SKM-1 treated with dmso at 0.1 percent for 144 hours (cell line): ENCODE measurements around the gene LTBP1.

ENCODE experiments used
- DNase-seq: peaks from one replicate; lab custom pipeline; 2025; ENCODE audit not compliant: unreplicated experiment; lab: John Stamatoyannopoulos, UW

LTBP1 gene

GRCh38 chr2:33008716-33009115 lies 62.0 kb downstream of the LTBP1 start:
- no peak for DNase-seq

- DNase-seq = no peak
These were observed 62.5 kb downstream of the LTBP1 start for GRCh38 chr2:33009249-33009648.

DNA sequence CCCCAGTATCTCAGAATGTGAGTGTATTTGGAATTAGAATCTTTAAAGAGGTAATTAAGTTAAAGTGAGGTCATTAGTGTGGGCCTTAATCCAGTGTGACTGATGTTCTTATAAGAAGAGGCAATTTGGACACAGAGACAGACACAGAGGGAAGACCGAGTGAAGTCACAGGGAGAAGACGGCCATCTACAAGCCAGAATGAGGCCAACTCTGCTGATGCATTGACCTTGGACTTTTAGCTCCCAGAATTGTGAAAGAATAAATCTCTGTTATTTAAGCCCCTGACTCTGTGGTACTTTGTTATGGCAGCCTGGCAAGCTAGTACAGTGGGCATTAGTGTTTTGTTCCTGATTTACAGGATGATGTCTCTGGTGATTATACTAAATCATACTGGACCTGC lies 64.6 kb downstream of the LTBP1 start:
- DNase-seq = no peak

GRCh38 chr2:33011941-33012340 lies 65.2 kb downstream of the LTBP1 start:
- DNase-seq = no peak

- DNase-seq = no peak
These were observed 66.9 kb downstream of the LTBP1 start for GRCh38 chr2:33013684-33014110.

DNA sequence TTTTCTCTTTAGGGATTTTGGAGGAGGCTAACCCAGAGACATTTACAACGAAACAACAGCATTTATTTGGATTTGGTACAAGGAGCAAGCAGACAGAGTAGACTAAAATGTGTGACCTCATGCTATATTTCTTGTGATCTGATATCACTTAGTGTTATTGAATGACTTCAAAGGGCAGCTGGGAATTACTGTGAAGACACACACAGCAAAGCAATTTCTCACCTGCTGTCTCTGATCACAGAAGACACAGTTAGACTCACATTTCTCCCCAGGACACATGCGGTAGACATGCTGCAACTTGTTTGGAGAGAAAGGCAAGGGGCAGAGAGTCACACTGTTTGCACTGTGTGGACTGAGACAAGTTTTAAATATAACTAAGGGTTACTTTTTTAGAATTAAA lies 67.5 kb downstream of the LTBP1 start:
- DNase-seq = no peak

GRCh38 chr2:33015421-33016142 lies 68.8 kb downstream of the LTBP1 start:
- DNase-seq = no peak

- DNase-seq = no peak
These were observed 71.5 kb downstream of the LTBP1 start for GRCh38 chr2:33018271-33018670.

DNA sequence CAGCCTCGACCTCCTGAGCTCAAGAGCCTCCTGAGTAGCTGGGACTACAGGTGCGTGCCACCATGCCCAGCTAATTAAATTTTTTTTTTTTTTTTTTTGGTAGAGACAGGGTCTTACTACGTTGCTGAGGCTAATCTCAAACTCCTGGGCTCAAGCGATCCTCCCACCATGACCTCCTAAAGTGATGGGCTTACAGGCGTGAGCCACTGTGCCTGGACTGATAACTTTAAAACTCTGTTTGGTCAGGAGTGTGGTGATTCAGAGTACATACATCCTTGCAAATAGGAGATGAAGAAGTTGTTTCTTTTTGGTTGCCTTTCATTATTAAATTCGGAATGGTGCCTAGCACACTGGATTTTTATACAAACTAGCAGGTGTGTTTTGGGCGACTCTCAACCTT lies 73.0 kb downstream of the LTBP1 start:
- DNase-seq = no peak

GRCh38 chr2:33020883-33021282 lies 74.1 kb downstream of the LTBP1 start:
- no peak for DNase-seq

- DNase-seq = no peak
These were observed 74.9 kb downstream of the LTBP1 start for GRCh38 chr2:33021542-33022227.

DNA sequence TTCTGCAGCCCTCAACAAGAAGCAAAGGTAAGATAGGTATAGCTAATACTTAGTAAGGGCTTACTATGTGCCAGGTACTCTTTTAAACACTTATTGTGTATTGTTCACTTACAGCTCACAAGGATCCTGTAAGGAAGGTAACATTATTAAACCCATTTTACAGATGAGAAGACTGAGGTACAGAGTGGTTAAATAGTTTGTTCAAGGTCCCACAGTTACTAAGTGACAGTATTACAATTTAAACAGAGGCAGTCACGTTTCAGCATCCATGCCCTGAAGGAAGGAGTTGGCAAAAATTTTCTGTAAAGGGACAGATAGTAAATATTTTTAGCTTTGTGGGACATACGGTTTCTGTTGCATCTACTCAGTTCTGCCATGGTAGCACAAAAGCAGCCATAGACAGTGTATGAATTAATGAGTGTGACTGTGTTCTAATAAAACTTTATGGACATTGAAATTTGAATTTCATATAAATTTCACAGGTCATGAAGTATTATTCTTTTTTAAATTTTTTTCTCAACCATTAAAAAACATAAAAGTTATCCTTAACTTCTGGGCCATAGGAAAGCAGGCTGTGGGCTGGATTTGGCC lies 75.7 kb downstream of the LTBP1 start:
- no peak for DNase-seq

- no peak for DNase-seq
These were observed 76.4 kb downstream of the LTBP1 start for GRCh38 chr2:33022989-33023727.

DNA sequence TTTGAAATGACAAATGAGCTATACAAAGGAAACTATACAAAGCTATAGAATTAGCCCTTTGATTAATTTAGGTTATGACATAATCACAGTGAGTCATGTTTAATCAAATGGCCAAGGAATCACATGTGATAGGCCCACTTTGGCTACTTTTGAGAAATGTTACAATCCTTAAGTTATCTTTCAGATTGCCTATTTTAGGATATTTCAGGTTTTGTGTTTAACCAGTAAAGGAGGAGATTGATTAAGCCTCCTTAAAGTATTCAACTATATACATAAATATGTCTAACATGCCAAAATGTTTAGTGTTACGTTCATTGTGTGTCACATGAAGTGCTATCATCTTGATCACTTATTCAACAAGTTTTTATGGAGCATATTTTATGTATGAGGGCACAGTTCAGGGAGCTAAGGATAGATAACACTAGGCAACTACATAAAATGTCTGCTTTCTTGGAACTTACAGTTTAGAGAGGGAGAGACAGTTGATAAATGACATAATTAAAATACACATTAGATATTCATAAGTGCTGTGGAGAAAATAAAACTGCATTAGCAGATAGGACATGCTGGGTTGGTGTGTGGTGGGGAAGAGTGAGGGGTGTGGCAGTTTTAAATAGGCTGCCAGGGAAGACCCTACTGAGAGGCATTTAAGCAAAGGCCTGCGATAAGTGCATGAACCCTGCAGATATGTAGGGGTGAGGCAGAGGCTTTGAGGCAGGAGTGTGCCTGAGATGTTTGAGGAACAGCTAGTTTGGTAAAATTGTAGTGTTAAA lies 77.2 kb downstream of the LTBP1 start:
- no peak for DNase-seq

DNA sequence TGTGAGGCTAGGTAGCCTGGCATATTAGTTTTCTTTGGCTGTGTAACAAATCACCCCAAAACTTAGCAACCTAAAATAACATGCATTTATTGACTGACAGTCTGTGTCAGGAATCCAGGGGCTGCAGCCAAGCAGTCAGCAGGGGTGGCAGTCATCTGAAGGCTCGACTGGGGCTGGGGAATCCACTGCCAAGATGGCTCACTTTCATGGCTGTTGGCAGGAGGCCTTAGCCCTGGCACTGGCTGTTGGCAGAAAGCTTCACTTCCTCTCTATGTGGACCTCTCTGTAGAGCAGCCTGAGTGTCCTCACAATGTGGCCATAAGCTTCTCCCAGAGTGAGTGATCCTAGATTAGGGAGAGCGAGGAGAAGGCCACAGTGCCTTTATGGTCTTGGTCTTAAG lies 78.0 kb downstream of the LTBP1 start:
- no peak for DNase-seq

- no peak for DNase-seq
These were observed 82.7 kb downstream of the LTBP1 start for GRCh38 chr2:33029459-33029858.

- no peak for DNase-seq
These were observed 83.2 kb downstream of the LTBP1 start for GRCh38 chr2:33029926-33030325.

GRCh38 chr2:33030326-33030725 lies 83.6 kb downstream of the LTBP1 start:
- DNase-seq = no peak

DNA sequence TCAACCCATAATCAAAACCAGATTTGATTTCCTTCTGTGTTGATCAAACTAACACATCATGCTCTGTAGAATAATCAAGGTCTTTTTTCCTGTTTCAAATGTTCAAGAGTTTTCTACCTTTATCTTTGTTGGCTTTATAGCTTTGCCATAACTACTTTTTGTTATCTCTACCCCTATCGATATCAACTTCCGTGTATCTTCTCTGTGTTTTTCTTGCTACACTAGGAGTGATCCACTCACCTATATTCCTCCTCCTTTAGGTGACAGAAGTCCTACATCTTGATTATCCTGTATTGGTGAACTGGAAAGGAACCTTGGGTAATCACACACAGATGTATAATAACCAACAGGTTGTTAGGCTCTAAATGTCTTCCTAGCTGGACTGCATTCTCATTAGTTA lies 85.5 kb downstream of the LTBP1 start:
- no peak for DNase-seq

DNA sequence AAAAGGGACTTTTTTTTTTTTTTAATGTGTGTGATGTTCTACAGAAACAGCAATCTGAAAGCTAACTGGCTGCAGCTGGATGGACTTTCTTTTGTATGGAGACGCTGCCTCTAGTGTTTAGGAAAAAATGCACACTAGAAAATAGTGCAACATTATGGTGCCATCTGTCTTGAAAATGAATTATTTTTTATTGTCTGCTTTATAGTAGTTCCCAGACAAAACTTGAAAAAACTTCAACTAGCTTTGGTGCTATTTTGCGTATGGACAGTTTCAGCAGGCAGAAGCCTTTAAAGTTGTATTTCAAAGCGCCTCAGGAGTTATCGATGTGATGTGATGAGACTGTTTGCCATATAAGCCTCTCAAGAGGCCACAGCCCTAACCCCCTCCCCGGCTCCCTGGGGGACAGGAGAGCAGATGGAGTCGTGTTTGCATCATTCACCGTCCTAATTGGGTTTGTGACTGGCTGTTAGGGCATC lies 86.9 kb downstream of the LTBP1 start:
- DNase-seq = no peak

- DNase-seq = no peak
These were observed 88.0 kb downstream of the LTBP1 start for GRCh38 chr2:33034784-33035183.
